ENCODE results near the gene DDR2.

The DDR2 gene

DNA sequence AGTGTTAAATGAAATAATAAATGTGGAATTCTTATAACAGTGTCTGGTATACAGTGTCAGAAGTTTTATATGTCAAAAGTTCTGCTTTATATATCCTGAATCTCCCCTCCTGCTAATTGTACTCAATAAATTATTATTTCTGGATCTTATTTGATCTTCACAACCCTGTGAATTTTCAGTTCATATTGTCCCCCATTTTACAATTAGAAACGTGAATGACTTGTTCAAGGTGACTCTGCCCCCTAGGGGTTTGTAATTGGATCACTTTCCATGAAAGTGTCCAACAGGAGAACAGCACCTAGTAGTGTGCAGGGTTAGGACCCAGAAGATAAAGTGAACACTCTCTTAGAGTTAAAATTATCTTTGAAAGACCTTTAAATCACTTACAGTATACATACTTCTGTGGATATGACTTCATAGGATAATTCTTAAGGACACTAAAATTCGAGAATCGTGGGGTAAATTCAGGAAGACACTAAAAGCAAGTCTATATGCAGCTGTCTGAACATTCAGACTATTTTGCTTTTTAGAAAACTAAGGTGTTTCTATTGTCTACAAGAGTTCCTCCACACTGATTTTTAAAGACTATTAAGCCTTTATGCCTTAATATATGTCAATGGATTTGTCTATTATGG, 4.5 kb upstream of the DDR2 start:
- peaks cover 41% of the 10 kb centered on the region for H3K4me1 ChIP-seq (ENCODE audit: low read length)
- peak; percentile 71 for DNase-seq
- H3K4me3 ChIP-seq (ENCODE audit: low read length) = no peak overlapping the region
- no peaks in the 10 kb centered on the region for H3K79me2 ChIP-seq (ENCODE audit: low read length)
- H3K27me3 ChIP-seq (replicated peaks; ENCODE audit: insufficient read depth, low read length) = no peaks in the 10 kb centered on the region
- no peak overlapping the region for H2AFZ ChIP-seq (ENCODE audit: low read length)
- no peaks in the 10 kb centered on the region for H4K20me1 ChIP-seq (ENCODE audit: insufficient read depth, low read length)
- H3K36me3 ChIP-seq (replicated peaks; ENCODE audit: insufficient read depth, low read length) = no peaks in the 10 kb centered on the region
- no peak overlapping the region for H3K27ac ChIP-seq (ENCODE audit: low read length)
- H3F3A ChIP-seq (ENCODE audit: insufficient read depth, low read length) = peaks cover 18% of the 10 kb centered on the region
- H3K9ac ChIP-seq (ENCODE audit: low read length) = no peak overlapping the region
- no peaks in the 10 kb centered on the region for H3K9me3 ChIP-seq (replicated peaks; ENCODE audit: insufficient read depth, low read length)
- no peak overlapping the region for H3K4me2 ChIP-seq (ENCODE audit: low read depth, low read length)
- no peaks in the 10 kb centered on the region for H3K9me2 ChIP-seq (replicated peaks; ENCODE audit: insufficient read depth, low read length)
- TF ChIP-seq, protein P1, sequence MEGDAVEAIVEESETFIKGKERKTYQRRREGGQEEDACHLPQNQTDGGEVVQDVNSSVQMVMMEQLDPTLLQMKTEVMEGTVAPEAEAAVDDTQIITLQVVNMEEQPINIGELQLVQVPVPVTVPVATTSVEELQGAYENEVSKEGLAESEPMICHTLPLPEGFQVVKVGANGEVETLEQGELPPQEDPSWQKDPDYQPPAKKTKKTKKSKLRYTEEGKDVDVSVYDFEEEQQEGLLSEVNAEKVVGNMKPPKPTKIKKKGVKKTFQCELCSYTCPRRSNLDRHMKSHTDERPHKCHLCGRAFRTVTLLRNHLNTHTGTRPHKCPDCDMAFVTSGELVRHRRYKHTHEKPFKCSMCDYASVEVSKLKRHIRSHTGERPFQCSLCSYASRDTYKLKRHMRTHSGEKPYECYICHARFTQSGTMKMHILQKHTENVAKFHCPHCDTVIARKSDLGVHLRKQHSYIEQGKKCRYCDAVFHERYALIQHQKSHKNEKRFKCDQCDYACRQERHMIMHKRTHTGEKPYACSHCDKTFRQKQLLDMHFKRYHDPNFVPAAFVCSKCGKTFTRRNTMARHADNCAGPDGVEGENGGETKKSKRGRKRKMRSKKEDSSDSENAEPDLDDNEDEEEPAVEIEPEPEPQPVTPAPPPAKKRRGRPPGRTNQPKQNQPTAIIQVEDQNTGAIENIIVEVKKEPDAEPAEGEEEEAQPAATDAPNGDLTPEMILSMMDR (IDR thresholded peaks at IDR 0.05; ENCODE audit: low read length) = peak; percentile 65
- TF ChIP-seq EZH2 (optimal IDR thresholded peaks at IDR 0.05; ENCODE audit: low read depth, low read length) = no peak

DNA sequence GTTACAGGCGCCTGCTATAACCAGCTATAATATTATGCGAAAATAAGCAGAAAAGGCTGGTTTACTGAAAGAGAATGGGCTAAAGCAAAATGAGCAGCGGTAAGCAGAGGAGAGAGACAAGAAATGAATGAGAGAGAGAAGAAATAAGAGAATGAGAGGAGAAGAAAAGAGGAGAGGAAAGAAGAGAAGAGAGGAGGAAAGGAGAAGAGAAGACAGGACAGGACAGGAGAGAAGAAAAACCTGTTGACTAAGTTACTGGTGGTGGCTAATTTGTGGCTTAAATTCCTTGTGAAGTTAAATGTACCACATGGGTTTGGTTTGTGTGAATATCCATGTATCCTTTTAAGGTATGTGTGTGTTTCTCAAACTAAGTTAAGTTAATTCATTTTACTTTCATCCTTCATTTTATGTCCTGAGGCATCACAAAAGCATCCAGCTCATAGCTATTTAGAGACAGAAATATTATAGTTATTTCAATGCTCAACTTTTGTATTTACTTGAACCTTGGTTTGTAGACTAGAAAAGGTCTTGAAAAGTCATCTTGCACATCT, 3.1 kb upstream of the DDR2 start:
- no peak for DNase-seq
- Histone ChIP-seq H3K4me3 (ENCODE audit: low read length) (no peak overlapping the region), H3K27me3 (replicated peaks; ENCODE audit: insufficient read depth, low read length) (no peaks in the 10 kb centered on the region), H4K20me1 (ENCODE audit: insufficient read depth, low read length) (no peaks in the 10 kb centered on the region), H3K9me2 (replicated peaks; ENCODE audit: insufficient read depth, low read length) (no peaks in the 10 kb centered on the region), H3F3A (ENCODE audit: insufficient read depth, low read length) (peaks cover 32% of the 10 kb centered on the region), H2AFZ (ENCODE audit: low read length) (no peak overlapping the region), H3K4me2 (ENCODE audit: low read depth, low read length) (no peak overlapping the region), H3K4me1 (ENCODE audit: low read length) (peaks cover 53% of the 10 kb centered on the region), H3K36me3 (replicated peaks; ENCODE audit: insufficient read depth, low read length) (no peaks in the 10 kb centered on the region), H3K9me3 (replicated peaks; ENCODE audit: insufficient read depth, low read length) (no peaks in the 10 kb centered on the region), H3K79me2 (ENCODE audit: low read length) (no peaks in the 10 kb centered on the region), H3K9ac (ENCODE audit: low read length) (no peak overlapping the region), H3K27ac (ENCODE audit: low read length) (no peak overlapping the region)
- TF ChIP-seq, protein P1 (IDR thresholded peaks at IDR 0.05; ENCODE audit: low read length) = no peak
- TF ChIP-seq EZH2phosphoT487 (IDR thresholded peaks at IDR 0.05; ENCODE audit: low read length) (no peak), EZH2 (optimal IDR thresholded peaks at IDR 0.05; ENCODE audit: low read depth, low read length) (no peak)

GRCh38 chr1:162629651-162630050, 2.6 kb upstream of the DDR2 start:
- H3K4me1 ChIP-seq (ENCODE audit: low read length) = peaks cover 58% of the 10 kb centered on the region
- H3K9me3 ChIP-seq (replicated peaks; ENCODE audit: insufficient read depth, low read length) = no peaks in the 10 kb centered on the region
- no peak overlapping the region for H3K4me2 ChIP-seq (ENCODE audit: low read depth, low read length)
- TF ChIP-seq, protein P1 (IDR thresholded peaks at IDR 0.05; ENCODE audit: low read length) = no peak
- TF ChIP-seq EZH2 (optimal IDR thresholded peaks at IDR 0.05; ENCODE audit: low read depth, low read length) = no peak
- no peak overlapping the region for H2AFZ ChIP-seq (ENCODE audit: low read length)
- DNase-seq = no peak
- peaks cover 32% of the 10 kb centered on the region for H3F3A ChIP-seq (ENCODE audit: insufficient read depth, low read length)
- no peaks in the 10 kb centered on the region for H4K20me1 ChIP-seq (ENCODE audit: insufficient read depth, low read length)
- no peaks in the 10 kb centered on the region for H3K79me2 ChIP-seq (ENCODE audit: low read length)
- H3K27ac ChIP-seq (ENCODE audit: low read length) = no peak overlapping the region
- H3K4me3 ChIP-seq (ENCODE audit: low read length) = no peak overlapping the region
- no peaks in the 10 kb centered on the region for H3K27me3 ChIP-seq (replicated peaks; ENCODE audit: insufficient read depth, low read length)
- no peak overlapping the region for H3K9ac ChIP-seq (ENCODE audit: low read length)
- no peaks in the 10 kb centered on the region for H3K9me2 ChIP-seq (replicated peaks; ENCODE audit: insufficient read depth, low read length)
- no peaks in the 10 kb centered on the region for H3K36me3 ChIP-seq (replicated peaks; ENCODE audit: insufficient read depth, low read length)
